ENCODE results near the gene IGF1R.

GRCh38 chr15:98842192-98842972, 194.0 kb downstream of the IGF1R start:
- TF ChIP-seq POLR2A (IDR thresholded peaks at IDR 0.05; ENCODE audit: low read depth, low read length): no peak
- no peak for TF ChIP-seq CTCF (IDR thresholded peaks at IDR 0.05; ENCODE audit: extremely low read depth in 1 of 2, insufficient read depth in 1 of 2, low read depth in 1 of 2, low read length in 2 of 2)
- no peak for TF ChIP-seq JUN (IDR thresholded peaks at IDR 0.05; ENCODE audit: borderline replicate concordance, insufficient read depth, insufficient read length, low read depth)
- no peak for TF ChIP-seq EZH2 (IDR thresholded peaks at IDR 0.05; ENCODE audit: borderline replicate concordance, low read depth, low read length, severe bottlenecking)
